Activated CD8-positive, alpha-beta memory T cell treated with anti-CD3 and anti-CD28 coated beads, Interleukin-2, amount 50 U/mL, for 1 hour (primary cell): ENCODE measurements around the gene VPS54.
"Not testable (repeated sequence)": the region's sequence is repeated elsewhere in the genome, so short reads cannot be mapped to it uniquely, and the experiment has no call there.

Source experiments
- DNase-seq: peaks from one replicate; pipeline ENCODE4 v3.0.0-alpha.2; 2020; ENCODE audit errors: extremely low read depth

Gene VPS54

GRCh38 chr2:63994329-63995070 is 24.7 kb downstream of the VPS54 start:
- DNase-seq, result not testable (repeated sequence)

DNA sequence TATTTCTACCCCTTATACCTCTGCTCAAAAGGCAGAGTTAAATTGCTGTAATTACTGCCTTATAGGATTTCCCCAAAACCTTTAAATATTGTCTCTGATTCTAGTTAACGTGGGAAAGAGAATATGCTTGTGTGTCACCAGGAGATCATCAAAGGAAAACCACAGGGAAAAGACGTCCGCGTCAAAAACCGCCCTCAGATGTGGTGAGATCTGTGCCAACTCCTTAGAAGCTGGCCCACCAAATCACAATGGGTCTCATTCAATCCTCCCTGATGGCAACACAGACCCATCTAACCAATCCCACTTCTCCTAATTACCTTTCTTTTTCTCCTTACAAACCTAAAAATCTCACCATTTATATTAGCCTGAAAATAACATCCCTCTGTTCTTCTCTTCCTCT is 25.4 kb downstream of the VPS54 start:
- no peak for DNase-seq

DNA sequence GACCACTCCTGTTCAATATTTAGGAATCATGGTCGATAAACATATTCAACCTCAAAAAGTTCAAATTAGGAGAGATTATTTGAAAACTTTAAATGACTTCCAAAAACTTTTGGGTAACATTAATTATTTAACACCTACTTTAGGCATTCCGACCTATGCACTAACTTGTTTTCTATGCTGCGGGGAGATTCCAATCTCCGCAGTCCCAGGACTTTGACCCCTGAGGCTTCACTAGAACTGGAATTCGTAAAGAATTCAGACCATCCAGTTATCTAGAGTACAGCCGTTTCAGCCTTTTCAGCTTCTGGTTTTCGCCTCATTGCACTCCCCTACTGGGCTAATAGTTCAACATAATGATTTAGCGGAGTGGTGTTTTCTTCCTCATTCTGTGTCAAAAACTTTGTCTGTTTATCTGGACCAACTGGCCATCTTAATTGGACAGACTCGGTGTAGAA is 26.1 kb downstream of the VPS54 start:
- DNase-seq, result not testable (repeated sequence)

DNA sequence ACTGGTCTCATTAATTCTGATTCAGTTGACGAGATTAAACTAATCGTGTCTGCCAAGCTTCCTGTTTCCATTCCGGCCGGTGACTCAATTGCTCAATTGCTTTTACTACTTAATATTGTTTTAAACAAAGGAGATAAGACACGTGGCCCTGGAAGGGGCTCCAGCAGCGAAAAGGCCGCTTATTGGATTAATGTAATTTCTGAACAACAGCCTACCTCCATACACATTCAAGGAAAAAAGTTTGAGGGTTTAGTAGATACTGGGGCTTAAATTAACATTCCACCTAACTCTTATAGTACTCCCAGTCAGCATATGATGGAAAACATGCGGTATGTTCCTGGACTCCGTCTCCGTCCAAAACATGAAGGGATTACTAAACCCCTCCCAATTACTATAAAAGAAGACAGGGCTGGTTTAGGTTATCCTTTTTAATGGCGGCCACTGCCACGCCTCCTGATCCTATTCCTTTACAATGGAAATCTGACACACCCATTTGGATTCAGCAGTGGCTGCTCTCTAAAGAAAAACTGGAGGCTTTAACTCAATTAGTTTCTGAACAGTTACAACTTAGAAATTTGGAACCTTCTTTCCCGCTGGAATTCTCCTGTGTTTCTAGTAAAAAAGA is 27.1 kb downstream of the VPS54 start:
- DNase-seq, result no peak

- DNase-seq, result not testable (repeated sequence)
Measured at GRCh38 chr2:63991173-63991999, 27.8 kb downstream of the VPS54 start.

DNA sequence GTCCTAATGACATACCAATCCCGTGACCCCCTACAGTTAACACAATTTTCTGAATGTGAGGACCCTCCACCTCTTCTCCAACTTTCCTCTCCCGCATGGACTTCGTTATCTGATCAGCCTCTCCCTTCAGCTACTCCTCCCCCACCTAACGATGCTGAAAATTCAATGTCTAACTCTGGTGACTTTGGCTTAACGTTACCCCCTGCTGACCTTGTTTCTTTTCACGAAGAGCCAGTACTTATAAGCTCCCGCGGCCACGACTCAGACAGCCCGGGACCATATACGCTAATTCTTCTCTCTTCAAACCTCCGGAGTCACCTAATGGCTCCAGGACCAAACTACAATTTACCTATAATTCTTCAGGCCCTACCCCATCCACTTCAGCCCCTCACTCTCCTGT is 29.2 kb downstream of the VPS54 start:
- DNase-seq, result no peak

DNA sequence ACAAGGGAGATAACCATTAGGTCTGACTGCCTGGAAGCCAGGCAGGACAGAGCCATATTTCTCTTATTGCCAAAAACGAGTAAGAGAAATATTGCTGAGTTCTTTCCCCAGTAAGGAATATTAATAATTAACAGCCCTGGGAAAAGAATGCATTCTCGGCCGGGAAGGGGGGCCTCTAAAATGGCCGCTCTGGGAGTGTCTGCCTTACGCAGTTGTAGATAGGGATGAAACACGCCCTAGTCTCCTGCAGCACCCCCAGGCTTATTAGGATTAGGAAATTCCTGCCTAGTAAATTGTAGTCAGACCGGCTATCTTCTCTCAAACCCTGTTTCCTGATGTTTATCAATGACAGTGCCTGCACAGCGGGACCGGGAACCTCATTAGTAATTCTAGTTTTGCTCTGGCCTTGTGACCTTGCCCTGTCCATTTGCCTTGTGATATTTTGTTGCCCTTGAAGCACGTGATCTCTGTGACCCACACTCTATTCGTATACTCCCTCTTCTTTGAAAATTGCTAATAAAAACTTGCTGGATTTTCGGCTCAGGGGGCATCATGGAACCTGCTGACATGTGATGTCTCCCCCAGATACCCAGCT is 30.3 kb downstream of the VPS54 start:
- not testable (repeated sequence) for DNase-seq

DNA sequence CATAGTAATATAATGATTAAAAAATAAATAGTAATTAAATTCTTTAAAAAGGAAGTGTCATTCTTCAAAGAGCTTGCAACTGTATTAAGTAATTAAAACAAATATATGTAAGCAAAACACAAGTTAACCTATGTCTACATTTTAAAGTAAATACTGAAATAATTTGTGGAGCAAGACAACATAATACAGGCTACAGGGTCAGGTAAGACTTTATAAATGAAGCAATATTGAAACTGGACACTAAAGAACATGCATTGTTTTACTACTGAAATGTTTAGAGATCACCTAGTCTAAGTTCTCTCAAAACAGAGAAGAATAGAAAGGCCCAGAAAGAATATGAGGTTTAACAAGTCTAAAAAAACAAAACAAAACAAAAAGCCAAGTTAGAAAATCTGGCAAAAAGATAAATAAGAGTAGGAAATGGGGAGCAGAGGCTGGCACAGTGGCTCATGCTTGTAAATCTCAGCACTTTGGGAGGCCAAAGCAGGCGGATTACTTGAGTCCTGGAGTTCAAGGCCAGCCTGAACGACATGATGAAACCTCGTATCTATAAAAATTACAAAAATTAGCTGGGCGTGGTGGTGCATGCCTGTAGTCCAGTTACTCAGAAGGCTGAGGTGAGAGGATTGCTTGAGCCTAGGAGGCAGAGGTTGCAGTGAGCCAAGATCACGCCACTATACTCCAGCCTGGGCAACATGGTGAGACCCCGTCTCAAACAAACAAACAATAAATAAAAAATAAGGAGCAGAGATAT is 34.4 kb downstream of the VPS54 start:
- no peak for DNase-seq

DNA sequence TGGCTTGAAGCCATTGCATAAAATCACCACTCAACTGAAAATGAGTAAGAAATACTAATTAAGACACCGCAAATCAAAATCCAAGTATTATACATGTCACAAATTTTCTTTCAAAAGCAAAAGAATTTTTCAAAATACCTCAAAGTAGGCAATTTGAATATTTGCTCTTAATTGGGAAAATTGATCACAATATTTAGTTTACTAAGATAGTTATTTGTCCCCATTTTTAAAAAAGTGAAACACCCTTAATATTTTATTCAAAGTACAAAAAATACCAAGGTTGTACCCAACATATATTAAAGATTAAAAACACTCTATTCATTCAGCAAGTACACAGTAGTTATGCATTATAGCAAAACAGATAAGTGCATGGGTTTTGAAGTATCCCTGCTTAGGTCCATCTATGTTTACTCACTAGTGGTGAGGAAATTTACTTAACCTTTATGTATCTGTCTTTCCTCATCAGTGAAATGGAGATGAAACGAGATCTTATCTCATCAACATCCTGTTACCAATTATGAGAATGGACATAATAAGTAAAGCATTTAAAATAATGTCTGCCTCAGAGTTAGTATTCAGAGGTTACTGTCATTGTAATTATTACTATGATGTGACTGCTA is 35.1 kb downstream of the VPS54 start:
- no peak for DNase-seq

DNA sequence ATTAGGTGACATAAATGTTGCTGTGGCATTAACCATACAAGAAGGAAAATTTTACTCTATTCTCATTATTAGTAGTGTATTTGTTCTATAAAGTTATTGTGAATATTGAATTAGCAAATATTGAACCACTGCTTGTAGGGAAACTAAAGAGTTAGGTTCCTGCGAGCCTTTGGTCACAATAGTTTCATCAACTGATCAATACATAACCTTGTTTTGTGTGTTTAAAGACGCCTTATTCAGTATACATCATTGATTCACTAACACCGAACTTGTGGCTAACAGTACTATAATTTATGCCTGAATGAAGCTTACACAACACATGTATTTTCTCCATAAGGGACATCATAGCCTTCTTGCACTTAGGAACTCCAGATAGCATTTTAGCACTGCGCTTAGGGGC is 36.9 kb downstream of the VPS54 start:
- DNase-seq, result no peak

GRCh38 chr2:63981702-63982103 is 37.5 kb downstream of the VPS54 start:
- no peak for DNase-seq

- DNase-seq, result no peak
Measured at GRCh38 chr2:63980794-63981193, 38.4 kb downstream of the VPS54 start.

DNA sequence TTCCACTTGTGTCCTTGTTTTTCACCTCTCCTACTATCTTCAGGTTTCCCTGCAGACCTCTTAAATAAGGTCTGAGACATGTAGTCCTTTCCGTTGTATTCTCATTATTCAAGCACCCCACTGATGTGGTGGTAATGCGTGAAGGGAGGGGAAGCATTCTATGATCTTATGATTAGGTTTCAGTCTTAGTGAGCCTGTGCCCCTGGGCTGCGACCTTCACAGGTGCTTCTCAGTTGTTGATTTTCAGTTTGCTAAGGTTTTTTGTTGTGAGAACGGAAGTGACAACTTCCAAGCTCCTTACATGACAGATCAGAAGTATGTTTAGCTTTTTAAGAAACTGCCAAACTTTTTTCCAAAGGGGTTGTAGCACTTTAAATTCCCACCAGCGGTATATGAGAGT is 41.3 kb downstream of the VPS54 start:
- no peak for DNase-seq

- no peak for DNase-seq
Measured at GRCh38 chr2:63976125-63976510, 43.1 kb downstream of the VPS54 start.

DNA sequence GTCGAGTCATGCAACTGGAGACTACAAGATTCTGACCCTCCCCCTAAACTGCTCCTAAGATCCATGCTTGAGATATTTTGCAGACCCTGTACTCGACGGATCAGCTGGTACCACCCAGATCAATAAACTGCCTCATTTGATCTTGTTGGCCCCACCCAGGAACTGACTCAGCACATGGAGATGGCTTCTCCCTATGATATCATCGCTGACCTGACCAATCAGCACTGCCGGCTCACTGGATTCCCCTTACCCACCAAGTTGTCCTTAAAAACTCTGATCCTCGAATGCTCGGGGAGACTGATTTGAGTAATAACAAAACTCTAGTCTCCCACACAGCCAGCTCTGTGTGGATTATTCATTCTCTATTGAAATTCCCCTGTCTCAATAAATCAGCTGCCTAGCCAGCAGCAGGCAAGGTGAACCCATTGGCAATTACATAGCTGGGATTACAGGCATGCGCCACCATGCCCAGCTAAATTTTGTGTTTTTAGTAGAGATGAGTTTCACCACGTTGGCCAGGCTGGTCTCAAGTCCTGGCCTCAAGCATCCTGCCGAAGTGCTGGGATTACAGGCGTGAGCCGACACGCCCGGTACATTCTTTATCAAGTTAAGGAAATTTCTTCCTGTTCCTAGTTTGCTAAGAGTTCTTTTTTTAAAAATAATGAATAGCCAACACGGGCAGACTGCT is 43.6 kb downstream of the VPS54 start:
- no peak for DNase-seq

DNA sequence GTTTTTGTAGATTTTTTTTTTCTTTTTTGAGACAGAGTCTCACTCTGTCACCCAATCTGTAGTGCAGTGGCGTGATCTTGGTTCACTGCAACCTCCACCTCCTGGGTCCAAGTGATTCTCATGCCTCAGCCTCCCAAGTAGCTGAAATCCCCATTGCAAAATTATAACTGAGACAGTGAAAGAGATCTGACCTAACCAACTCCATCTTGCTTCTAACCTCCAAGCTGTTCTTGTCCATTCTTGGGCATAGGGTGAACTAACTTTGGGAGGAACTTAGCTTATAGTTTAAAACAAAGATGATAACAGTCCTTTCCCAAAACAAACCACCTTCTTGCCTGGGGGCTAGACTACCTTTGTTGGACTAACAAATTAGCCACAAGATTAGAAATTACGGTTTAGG is 44.2 kb downstream of the VPS54 start:
- DNase-seq, result not testable (repeated sequence)

- DNase-seq, result no peak
Measured at GRCh38 chr2:63962186-63962585, 57.0 kb downstream of the VPS54 start.

DNA sequence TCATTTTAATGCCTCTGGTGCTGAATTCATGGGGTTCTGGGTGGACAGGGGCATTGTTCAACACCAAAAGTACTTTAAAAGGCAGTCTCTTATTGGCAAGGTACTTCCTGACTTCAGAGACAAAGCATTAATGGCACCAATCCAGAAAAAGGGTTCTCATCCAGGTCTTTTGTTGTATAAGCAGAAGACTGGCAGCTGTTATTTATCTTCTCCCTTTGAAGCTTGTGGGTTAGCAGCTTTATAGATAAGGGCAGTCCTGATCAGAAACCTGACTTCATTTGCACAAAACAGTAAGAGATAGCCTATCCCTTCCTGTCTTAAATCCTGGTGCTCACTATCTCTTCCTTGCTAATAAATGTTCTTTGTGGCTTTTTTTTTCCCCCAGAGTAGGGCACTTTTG is 68.8 kb downstream of the VPS54 start:
- no peak for DNase-seq

DNA sequence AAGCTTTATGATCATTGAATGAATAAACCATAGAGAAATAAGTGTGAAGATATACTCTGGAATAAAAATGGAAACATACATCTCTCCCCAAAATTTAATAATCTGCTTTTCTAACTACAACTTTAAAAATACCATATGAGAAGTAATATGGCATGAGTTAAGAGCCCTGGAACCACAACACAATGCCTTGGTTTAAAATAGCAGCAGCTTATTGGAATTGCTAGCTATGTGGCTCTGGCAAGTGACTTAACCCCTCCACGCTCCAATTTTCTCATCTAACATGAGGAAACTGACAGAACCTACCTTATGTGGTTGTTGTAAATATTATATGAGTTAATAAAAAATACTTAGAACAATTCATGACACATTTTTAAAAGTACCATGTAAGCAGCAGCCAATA is 76.4 kb downstream of the VPS54 start:
- no peak for DNase-seq

- not testable (repeated sequence) for DNase-seq
Measured at GRCh38 chr2:63932104-63932503, 87.1 kb downstream of the VPS54 start.
